ENCODE measurements around the gene KLRK1.
"Not testable (repeated sequence)": the region's sequence is repeated elsewhere in the genome, so short reads cannot be mapped to it uniquely, and the experiment has no call there.

The KLRK1 gene

DNA sequence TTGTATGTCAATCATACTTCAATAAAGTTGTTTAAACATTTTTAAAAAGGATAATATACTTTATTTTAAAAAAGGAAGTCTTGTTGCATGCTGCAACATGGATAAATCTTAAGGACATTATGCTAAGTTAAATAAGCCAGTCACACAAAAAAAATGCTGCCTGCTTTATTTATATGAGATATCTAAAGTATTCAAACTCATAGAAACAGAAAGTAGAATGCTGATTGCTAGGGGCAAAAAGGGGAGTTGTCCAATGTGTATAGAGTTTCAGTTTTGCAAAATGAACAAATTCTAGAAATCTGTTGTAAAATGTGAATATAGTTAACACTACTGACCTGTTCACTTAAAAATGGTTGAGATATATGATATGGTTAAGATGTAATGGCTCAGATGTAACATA is 11.0 kb upstream of the KLRK1 start:
- Histone ChIP-seq H3K4me1 (ENCODE audit: control insufficient read depth, insufficient read depth, low read length) (no peaks in the 10 kb centered on the region), H3K4me3 (ENCODE audit: low read length) (no peak overlapping the region), H3K9ac (ENCODE audit: low read length) (no peak overlapping the region), H3K9me3 (ENCODE audit: control insufficient read depth, low read length) (no peaks in the 10 kb centered on the region), H3K36me3 (ENCODE audit: control insufficient read depth, insufficient read depth, low read length) (no peaks in the 10 kb centered on the region), H3K27me3 (ENCODE audit: control insufficient read depth, insufficient read depth, low read length) (no peaks in the 10 kb centered on the region)

DNA sequence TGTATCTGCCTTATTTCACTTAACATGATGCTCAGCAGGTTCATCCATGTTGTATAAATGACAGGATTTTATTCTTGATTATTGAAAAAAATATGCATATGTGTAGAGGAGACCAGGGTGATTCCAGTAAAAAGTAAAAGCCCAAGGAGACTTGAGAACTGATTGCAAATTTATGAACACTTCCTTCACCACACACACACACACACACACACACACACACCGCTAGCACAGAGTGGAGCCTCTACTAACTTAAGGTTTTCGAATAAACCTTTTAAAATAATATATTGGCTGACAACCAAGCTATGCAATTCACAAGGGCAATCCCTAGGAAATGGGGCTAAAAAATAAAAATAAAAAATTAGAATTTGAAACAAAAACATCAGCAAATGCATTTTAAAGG is 8.3 kb upstream of the KLRK1 start:
- Histone ChIP-seq H3K9ac (ENCODE audit: low read length) (no peak overlapping the region), H3K36me3 (ENCODE audit: control insufficient read depth, insufficient read depth, low read length) (no peaks in the 10 kb centered on the region), H3K4me1 (ENCODE audit: control insufficient read depth, insufficient read depth, low read length) (no peaks in the 10 kb centered on the region), H3K9me3 (ENCODE audit: control insufficient read depth, low read length) (no peaks in the 10 kb centered on the region), H3K27me3 (ENCODE audit: control insufficient read depth, insufficient read depth, low read length) (no peaks in the 10 kb centered on the region), H3K4me3 (ENCODE audit: low read length) (no peak overlapping the region)

GRCh38 chr12:10397296-10397695 is 7.5 kb upstream of the KLRK1 start:
- H3K27me3 ChIP-seq (ENCODE audit: control insufficient read depth, insufficient read depth, low read length), result no peaks in the 10 kb centered on the region
- H3K9me3 ChIP-seq (ENCODE audit: control insufficient read depth, low read length), result no peaks in the 10 kb centered on the region
- no peak overlapping the region for H3K4me3 ChIP-seq (ENCODE audit: low read length)
- H3K9ac ChIP-seq (ENCODE audit: low read length), result no peak overlapping the region
- H3K4me1 ChIP-seq (ENCODE audit: control insufficient read depth, insufficient read depth, low read length), result no peaks in the 10 kb centered on the region
- H3K36me3 ChIP-seq (ENCODE audit: control insufficient read depth, insufficient read depth, low read length), result no peaks in the 10 kb centered on the region

- H3K27me3 ChIP-seq (ENCODE audit: control insufficient read depth, insufficient read depth, low read length); H3K4me3 ChIP-seq (ENCODE audit: low read length): not testable (repeated sequence)
These were observed 6.3 kb upstream of the KLRK1 start for GRCh38 chr12:10396176-10396575.

DNA sequence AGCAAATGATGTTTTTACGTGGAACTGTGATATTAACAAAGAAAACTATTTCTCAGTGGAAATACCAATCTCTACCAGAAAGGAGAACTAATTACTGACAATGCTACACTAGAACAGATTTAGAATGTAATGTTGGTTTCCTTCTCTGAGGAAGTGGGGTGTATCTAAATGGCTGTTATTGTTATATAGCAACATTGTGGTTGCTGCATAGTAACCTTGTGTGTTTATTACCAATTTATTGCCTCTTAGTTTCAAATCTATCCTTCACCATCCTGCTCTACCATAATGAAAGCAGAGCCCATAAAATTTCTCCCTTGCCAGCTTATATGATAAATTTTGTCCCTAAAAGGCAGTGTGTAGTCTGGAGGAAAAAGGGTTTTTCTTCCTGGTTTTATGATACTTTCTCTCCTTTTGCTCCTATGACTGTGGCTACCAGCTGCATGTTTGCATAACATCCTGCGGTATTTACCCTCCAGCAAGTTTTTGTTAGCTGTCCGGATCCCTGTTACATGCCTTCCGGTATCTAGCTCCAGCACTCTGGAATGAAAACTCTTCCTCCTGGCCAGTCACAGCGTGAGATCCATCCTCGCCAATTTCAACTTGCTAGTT is 5.7 kb upstream of the KLRK1 start:
- Histone ChIP-seq H3K4me3 (ENCODE audit: low read length) (no peak overlapping the region), H3K36me3 (ENCODE audit: control insufficient read depth, insufficient read depth, low read length) (no peaks in the 10 kb centered on the region), H3K27me3 (ENCODE audit: control insufficient read depth, insufficient read depth, low read length) (no peaks in the 10 kb centered on the region), H3K9ac (ENCODE audit: low read length) (no peak overlapping the region), H3K9me3 (ENCODE audit: control insufficient read depth, low read length) (no peaks in the 10 kb centered on the region), H3K4me1 (ENCODE audit: control insufficient read depth, insufficient read depth, low read length) (no peaks in the 10 kb centered on the region)

More at GRCh38 chr12:10396176-10396575, 6.3 kb upstream of the KLRK1 start:
- H3K4me1 ChIP-seq (ENCODE audit: control insufficient read depth, insufficient read depth, low read length); H3K9me3 ChIP-seq (ENCODE audit: control insufficient read depth, low read length); H3K36me3 ChIP-seq (ENCODE audit: control insufficient read depth, insufficient read depth, low read length); H3K9ac ChIP-seq (ENCODE audit: low read length): not testable (repeated sequence)

GRCh38 chr12:10394531-10395152 is 4.8 kb upstream of the KLRK1 start:
- not testable (repeated sequence) for H3K27me3 ChIP-seq (ENCODE audit: control insufficient read depth, insufficient read depth, low read length); H3K4me1 ChIP-seq (ENCODE audit: control insufficient read depth, insufficient read depth, low read length); H3K9ac ChIP-seq (ENCODE audit: low read length); H3K9me3 ChIP-seq (ENCODE audit: control insufficient read depth, low read length); H3K4me3 ChIP-seq (ENCODE audit: low read length); H3K36me3 ChIP-seq (ENCODE audit: control insufficient read depth, insufficient read depth, low read length)

- Histone ChIP-seq H3K9me3 (ENCODE audit: control insufficient read depth, low read length) (no peaks in the 10 kb centered on the region), H3K9ac (ENCODE audit: low read length) (no peak overlapping the region), H3K36me3 (ENCODE audit: control insufficient read depth, insufficient read depth, low read length) (no peaks in the 10 kb centered on the region), H3K4me3 (ENCODE audit: low read length) (no peak overlapping the region), H3K27me3 (ENCODE audit: control insufficient read depth, insufficient read depth, low read length) (no peaks in the 10 kb centered on the region), H3K4me1 (ENCODE audit: control insufficient read depth, insufficient read depth, low read length) (no peaks in the 10 kb centered on the region)
These were observed 3.5 kb upstream of the KLRK1 start for GRCh38 chr12:10393291-10393690.

- H3K4me1 ChIP-seq (ENCODE audit: control insufficient read depth, insufficient read depth, low read length), result no peaks in the 10 kb centered on the region
- no peaks in the 10 kb centered on the region for H3K27me3 ChIP-seq (ENCODE audit: control insufficient read depth, insufficient read depth, low read length)
- H3K36me3 ChIP-seq (ENCODE audit: control insufficient read depth, insufficient read depth, low read length), result no peaks in the 10 kb centered on the region
- H3K9me3 ChIP-seq (ENCODE audit: control insufficient read depth, low read length), result no peaks in the 10 kb centered on the region
- no peak overlapping the region for H3K4me3 ChIP-seq (ENCODE audit: low read length)
- no peak overlapping the region for H3K9ac ChIP-seq (ENCODE audit: low read length)
These were observed 2.6 kb upstream of the KLRK1 start for GRCh38 chr12:10392394-10392930.

GRCh38 chr12:10390991-10391390 is 1.1 kb upstream of the KLRK1 start:
- H3K36me3 ChIP-seq (ENCODE audit: control insufficient read depth, insufficient read depth, low read length), result not testable (repeated sequence)

DNA sequence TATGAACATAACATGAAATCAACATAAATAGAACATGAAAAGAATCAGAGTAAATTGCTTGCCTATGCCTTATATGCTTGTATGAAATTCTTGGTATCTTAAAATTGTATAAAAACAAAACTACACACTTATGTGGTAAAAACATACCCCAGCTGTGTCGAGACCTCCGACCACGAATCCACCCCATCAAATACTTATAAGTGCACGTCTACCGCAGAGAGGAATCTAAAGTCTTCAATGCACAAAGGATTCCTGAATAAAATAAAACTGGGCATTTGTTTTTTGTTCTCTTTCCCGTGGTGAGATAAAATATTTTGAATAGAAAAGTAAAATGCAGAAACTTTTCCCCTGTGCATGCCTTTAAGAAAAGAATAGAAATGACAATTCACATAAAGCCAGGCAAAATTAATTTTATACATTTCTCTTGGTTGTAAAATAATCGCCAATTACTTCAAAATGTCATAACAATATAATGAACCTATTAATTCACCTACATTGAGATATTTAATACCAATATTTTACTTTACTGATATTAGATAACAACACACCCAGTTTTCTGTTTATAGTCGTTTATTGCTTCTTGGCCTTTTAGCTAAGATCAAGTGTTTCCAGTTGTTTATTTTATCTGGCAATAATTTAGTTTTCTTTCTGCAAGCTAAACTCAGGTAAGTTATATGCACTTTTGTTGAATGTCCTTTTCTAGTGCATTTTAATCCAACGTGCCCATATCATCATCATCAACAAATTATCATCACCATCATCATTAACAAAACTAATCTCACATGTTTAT is 1.0 kb downstream of the KLRK1 start:
- H3K4me1 ChIP-seq (ENCODE audit: control insufficient read depth, insufficient read depth, low read length), result no peaks in the 10 kb centered on the region
- no peaks in the 10 kb centered on the region for H3K9me3 ChIP-seq (ENCODE audit: control insufficient read depth, low read length)
- no peak overlapping the region for H3K4me3 ChIP-seq (ENCODE audit: low read length)
- no peaks in the 10 kb centered on the region for H3K36me3 ChIP-seq (ENCODE audit: control insufficient read depth, insufficient read depth, low read length)
- H3K9ac ChIP-seq (ENCODE audit: low read length), result no peak overlapping the region
- H3K27me3 ChIP-seq (ENCODE audit: control insufficient read depth, insufficient read depth, low read length), result no peaks in the 10 kb centered on the region

More at GRCh38 chr12:10390991-10391390, 1.1 kb upstream of the KLRK1 start:
- H3K27me3 ChIP-seq (ENCODE audit: control insufficient read depth, insufficient read depth, low read length); H3K9me3 ChIP-seq (ENCODE audit: control insufficient read depth, low read length); H3K9ac ChIP-seq (ENCODE audit: low read length); H3K4me3 ChIP-seq (ENCODE audit: low read length); H3K4me1 ChIP-seq (ENCODE audit: control insufficient read depth, insufficient read depth, low read length): not testable (repeated sequence)

GRCh38 chr12:10387498-10387897 is 2.3 kb downstream of the KLRK1 start:
- not testable (repeated sequence) for H3K9me3 ChIP-seq (ENCODE audit: control insufficient read depth, low read length); H3K36me3 ChIP-seq (ENCODE audit: control insufficient read depth, insufficient read depth, low read length); H3K9ac ChIP-seq (ENCODE audit: low read length); H3K27me3 ChIP-seq (ENCODE audit: control insufficient read depth, insufficient read depth, low read length); H3K4me1 ChIP-seq (ENCODE audit: control insufficient read depth, insufficient read depth, low read length); H3K4me3 ChIP-seq (ENCODE audit: low read length)

- H3K27me3 ChIP-seq (ENCODE audit: control insufficient read depth, insufficient read depth, low read length), result no peaks in the 10 kb centered on the region
- no peak overlapping the region for H3K9ac ChIP-seq (ENCODE audit: low read length)
- no peaks in the 10 kb centered on the region for H3K36me3 ChIP-seq (ENCODE audit: control insufficient read depth, insufficient read depth, low read length)
- no peaks in the 10 kb centered on the region for H3K9me3 ChIP-seq (ENCODE audit: control insufficient read depth, low read length)
- no peak overlapping the region for H3K4me3 ChIP-seq (ENCODE audit: low read length)
- H3K4me1 ChIP-seq (ENCODE audit: control insufficient read depth, insufficient read depth, low read length), result no peaks in the 10 kb centered on the region
These were observed 3.0 kb downstream of the KLRK1 start for GRCh38 chr12:10386857-10387256.
